ENCODE data around the gene TTC12. TPM values are rescaled to one million over a fixed set of nuclear protein-coding genes. Genes with fewer than 3 reads are reported as not detected.
A peak's percentile ranks its signal among the peaks of the same experiment; 100 is the strongest.

TTC12 gene
- total RNA-seq: 10 to 100 TPM; 31.1 to 36.5 TPM
- total RNA-seq: 21.1 to 34.2 reads per million in 2 donors

GRCh38 chr11:113314389-113315301 is at the start of gene TTC12:
Gene TTC12, plus strand, starts transcription at chr11:113314583. Its CDS starts 1,675 bp downstream, at chr11:113316258.
- peak within 1 kb of the TSS; percentile 93 for H3K27ac Mint-ChIP-seq
- no peaks in the 10 kb centered on the region for H3K27me3 Mint-ChIP-seq
- no peaks in the 10 kb centered on the region for H3K9me3 ChIP-seq (ENCODE audit: control insufficient read depth, low read length, poor library complexity, severe bottlenecking)
- H3K4me3 Mint-ChIP-seq: peak within 1 kb of the TSS; percentile 84
- H3K36me3 Mint-ChIP-seq (ENCODE audit: low read depth): peaks cover 8% of the 10 kb centered on the region
- peak; percentile 98 for ATAC-seq
- DNase-seq: peak; percentile 84 to 90 (median 86)
- peaks cover 30% of the 10 kb centered on the region for H3K4me1 Mint-ChIP-seq

- no peaks in the 10 kb centered on the region for H3K9me3 ChIP-seq (ENCODE audit: control insufficient read depth, low read length, poor library complexity, severe bottlenecking)
- H3K27ac Mint-ChIP-seq: no peak overlapping the region
- H3K4me3 Mint-ChIP-seq: no peak overlapping the region
- peaks cover 36% of the 10 kb centered on the region for H3K27me3 Mint-ChIP-seq
- H3K4me1 Mint-ChIP-seq: peaks cover 3% of the 10 kb centered on the region
- DNase-seq (no peak), ATAC-seq (no peak)
- H3K36me3 Mint-ChIP-seq (ENCODE audit: low read depth): peaks cover 3% of the 10 kb centered on the region
Observed at GRCh38 chr11:113265362-113265761, 49.0 kb upstream of the TTC12 start.

- H3K36me3 Mint-ChIP-seq (ENCODE audit: low read depth): peaks cover 3% of the 10 kb centered on the region
- H3K27ac Mint-ChIP-seq: no peak overlapping the region
- H3K4me1 Mint-ChIP-seq: peaks cover 3% of the 10 kb centered on the region
- H3K4me3 Mint-ChIP-seq: no peak overlapping the region
- peaks cover 39% of the 10 kb centered on the region for H3K27me3 Mint-ChIP-seq
- ATAC-seq: no peak
- H3K9me3 ChIP-seq (ENCODE audit: control insufficient read depth, low read length, poor library complexity, severe bottlenecking): no peaks in the 10 kb centered on the region
- DNase-seq: no peak
Observed at GRCh38 chr11:113267493-113267892, 46.9 kb upstream of the TTC12 start.

GRCh38 chr11:113269096-113269495 is 45.3 kb upstream of the TTC12 start:
- no peak for DNase-seq
- Mint-ChIP-seq H3K27me3 (peaks cover 42% of the 10 kb centered on the region), H3K4me1 (no peaks in the 10 kb centered on the region), H3K27ac (no peak overlapping the region), H3K4me3 (no peak overlapping the region), H3K36me3 (ENCODE audit: low read depth) (peaks cover 3% of the 10 kb centered on the region)
- ATAC-seq: no peak
- no peaks in the 10 kb centered on the region for H3K9me3 ChIP-seq (ENCODE audit: control insufficient read depth, low read length, poor library complexity, severe bottlenecking)

- DNase-seq: no peak
- Mint-ChIP-seq H3K27me3 (peaks cover 39% of the 10 kb centered on the region), H3K4me1 (no peaks in the 10 kb centered on the region), H3K27ac (no peak overlapping the region), H3K4me3 (no peak overlapping the region), H3K36me3 (ENCODE audit: low read depth) (peaks cover 3% of the 10 kb centered on the region)
- no peak for ATAC-seq
- no peaks in the 10 kb centered on the region for H3K9me3 ChIP-seq (ENCODE audit: control insufficient read depth, low read length, poor library complexity, severe bottlenecking)
Observed at GRCh38 chr11:113269636-113270035, 44.7 kb upstream of the TTC12 start.

GRCh38 chr11:113270080-113270479 is 44.3 kb upstream of the TTC12 start:
- Mint-ChIP-seq H3K27me3 (peaks cover 39% of the 10 kb centered on the region), H3K36me3 (ENCODE audit: low read depth) (peaks cover 3% of the 10 kb centered on the region), H3K4me1 (no peaks in the 10 kb centered on the region), H3K4me3 (no peak overlapping the region), H3K27ac (no peak overlapping the region)
- ATAC-seq (no peak), DNase-seq (no peak)
- no peaks in the 10 kb centered on the region for H3K9me3 ChIP-seq (ENCODE audit: control insufficient read depth, low read length, poor library complexity, severe bottlenecking)

- DNase-seq (no peak), ATAC-seq (no peak)
- H3K9me3 ChIP-seq (ENCODE audit: control insufficient read depth, low read length, poor library complexity, severe bottlenecking): no peaks in the 10 kb centered on the region
- no peak overlapping the region for H3K27ac Mint-ChIP-seq
- peaks cover 33% of the 10 kb centered on the region for H3K27me3 Mint-ChIP-seq
- H3K36me3 Mint-ChIP-seq (ENCODE audit: low read depth): peaks cover 3% of the 10 kb centered on the region
- no peak overlapping the region for H3K4me3 Mint-ChIP-seq
- H3K4me1 Mint-ChIP-seq: no peaks in the 10 kb centered on the region
Observed at GRCh38 chr11:113271551-113272245, 42.7 kb upstream of the TTC12 start.

- Mint-ChIP-seq H3K36me3 (ENCODE audit: low read depth) (no peaks in the 10 kb centered on the region), H3K27ac (no peak overlapping the region), H3K4me1 (no peaks in the 10 kb centered on the region), H3K27me3 (peaks cover 27% of the 10 kb centered on the region), H3K4me3 (no peak overlapping the region)
- ATAC-seq: no peak
- H3K9me3 ChIP-seq (ENCODE audit: control insufficient read depth, low read length, poor library complexity, severe bottlenecking): no peaks in the 10 kb centered on the region
- DNase-seq: no peak
Observed at GRCh38 chr11:113272281-113272680, 42.1 kb upstream of the TTC12 start.

GRCh38 chr11:113272927-113273615 is 41.3 kb upstream of the TTC12 start:
- DNase-seq: no peak
- peaks cover 21% of the 10 kb centered on the region for H3K27me3 Mint-ChIP-seq
- ATAC-seq: no peak
- no peaks in the 10 kb centered on the region for H3K4me1 Mint-ChIP-seq
- H3K4me3 Mint-ChIP-seq: no peak overlapping the region
- H3K9me3 ChIP-seq (ENCODE audit: control insufficient read depth, low read length, poor library complexity, severe bottlenecking): no peaks in the 10 kb centered on the region
- no peaks in the 10 kb centered on the region for H3K36me3 Mint-ChIP-seq (ENCODE audit: low read depth)
- H3K27ac Mint-ChIP-seq: no peak overlapping the region

GRCh38 chr11:113273720-113274119 is 40.7 kb upstream of the TTC12 start:
- no peaks in the 10 kb centered on the region for H3K9me3 ChIP-seq (ENCODE audit: control insufficient read depth, low read length, poor library complexity, severe bottlenecking)
- H3K36me3 Mint-ChIP-seq (ENCODE audit: low read depth): no peaks in the 10 kb centered on the region
- ATAC-seq (no peak), DNase-seq (no peak)
- H3K4me1 Mint-ChIP-seq: no peaks in the 10 kb centered on the region
- no peak overlapping the region for H3K27ac Mint-ChIP-seq
- H3K27me3 Mint-ChIP-seq: peaks cover 21% of the 10 kb centered on the region
- H3K4me3 Mint-ChIP-seq: no peak overlapping the region

- DNase-seq: no peak
- Mint-ChIP-seq H3K4me3 (no peak overlapping the region), H3K36me3 (ENCODE audit: low read depth) (no peaks in the 10 kb centered on the region), H3K27me3 (peaks cover 18% of the 10 kb centered on the region), H3K27ac (no peak overlapping the region), H3K4me1 (no peaks in the 10 kb centered on the region)
- H3K9me3 ChIP-seq (ENCODE audit: control insufficient read depth, low read length, poor library complexity, severe bottlenecking): no peaks in the 10 kb centered on the region
- ATAC-seq: no peak
Observed at GRCh38 chr11:113274713-113275582, 39.4 kb upstream of the TTC12 start.

- DNase-seq (no peak), ATAC-seq (no peak)
- no peak overlapping the region for H3K4me3 Mint-ChIP-seq
- H3K4me1 Mint-ChIP-seq: no peaks in the 10 kb centered on the region
- H3K27me3 Mint-ChIP-seq: peaks cover 11% of the 10 kb centered on the region
- H3K9me3 ChIP-seq (ENCODE audit: control insufficient read depth, low read length, poor library complexity, severe bottlenecking): no peaks in the 10 kb centered on the region
- H3K36me3 Mint-ChIP-seq (ENCODE audit: low read depth): no peaks in the 10 kb centered on the region
- H3K27ac Mint-ChIP-seq: no peak overlapping the region
Observed at GRCh38 chr11:113275602-113276001, 38.8 kb upstream of the TTC12 start.
